A673 (cell line): ENCODE data around the gene BIRC7. TPM values are rescaled to one million over a fixed set of nuclear protein-coding genes. Genes with fewer than 3 reads are reported as not detected.

Experiments
- BruUV-seq: library from RNA; stranded (reverse); fragments of 400-500 nt; replicated peaks from 2 replicates; lab custom pipeline; 2021; lab: Mats Ljungman, UMichigan
- CTCF ChIA-PET: fragments of 300-600 bp; sonication (Branson Sonifier 250); formaldehyde crosslinking; loops from one replicate; lab custom pipeline; 2022; ENCODE audit warnings: antibody characterized with exemption; lab: Charles Lee
- POLR2A ChIA-PET: fragments of 300-600 bp; sonication (Branson Sonifier 250); formaldehyde crosslinking; loops from one replicate; lab custom pipeline; 2022; ENCODE audit warnings: antibody characterized with exemption; ENCODE audit not compliant: low non-redundant PET; lab: Charles Lee
- DNase-seq: peaks from one replicate; pipeline ENCODE4 v3.0.0-alpha.2; 2015; ENCODE audit warnings: low spot score
- H3K27ac ChIP-seq: fragments of 200-600 bp; sonication (generic); 2 replicates; pipeline ENCODE4 v1.5.1; 2016; ENCODE audit warnings: mixed run types, low read depth, mild to moderate bottlenecking, mixed read lengths, antibody characterized with exemption, low read length; ENCODE audit not compliant: poor library complexity, severe bottlenecking
- H3K27me3 ChIP-seq: fragments of 200-600 bp; sonication (generic); replicated peaks from 2 replicates; pipeline ENCODE4 v1.6.1; 2017; ENCODE audit warnings: mixed run types, low read depth, mild to moderate bottlenecking, mixed read lengths, antibody characterized with exemption, low read length; ENCODE audit not compliant: insufficient read depth, poor library complexity
- H3K36me3 ChIP-seq: fragments of 200-600 bp; sonication (generic); 2 replicates; pipeline ENCODE4 v1.6.1; 2016; ENCODE audit warnings: mixed run types, mild to moderate bottlenecking, mixed read lengths, antibody characterized with exemption, low read length; ENCODE audit not compliant: insufficient read depth, poor library complexity, severe bottlenecking
- H3K4me1 ChIP-seq: fragments of 200-600 bp; sonication (generic); 2 replicates; pipeline ENCODE4 v1.6.1; 2017; ENCODE audit warnings: mixed run types, mild to moderate bottlenecking, mixed read lengths, antibody characterized with exemption, low read length; ENCODE audit not compliant: insufficient read depth, poor library complexity, severe bottlenecking
- H3K4me3 ChIP-seq: fragments of 200-600 bp; sonication (generic); 2 replicates; pipeline ENCODE4 v1.5.1; 2016; ENCODE audit warnings: low read depth, mixed run types, mild to moderate bottlenecking, mixed read lengths, low read length; ENCODE audit not compliant: poor library complexity, severe bottlenecking
- H3K9me3 ChIP-seq: fragments of 200-600 bp; sonication (generic); 2 replicates; pipeline ENCODE4 v1.6.1; 2016; ENCODE audit warnings: mixed run types, low read depth, mild to moderate bottlenecking, mixed read lengths, antibody characterized with exemption, low read length; ENCODE audit not compliant: poor library complexity, severe bottlenecking
- CTCF ChIP-seq: fragments of 300-800, 200-600 bp; sonication (generic); conservative IDR thresholded peaks from 2 replicates; pipeline ENCODE4 v1.5.1; 2017; ENCODE audit warnings: low read depth, mild to moderate bottlenecking, antibody characterized with exemption, low read length, moderate library complexity, mixed read lengths
- EZH2 ChIP-seq: fragments of 200-600 bp; sonication (generic); IDR thresholded peaks from 2 replicates; pipeline ENCODE4 v1.6.1; 2017; ENCODE audit warnings: borderline replicate concordance, low read depth, mild to moderate bottlenecking, mixed read lengths, antibody characterized with exemption, low read length; ENCODE audit not compliant: poor library complexity, severe bottlenecking
- intact Hi-C: fragments of 100-400 bp; cut with micrococcal nuclease; formaldehyde crosslinking; loops from one replicate; pipeline ENCODE4 v1.10.0; 2022; ENCODE audit not compliant: unreplicated experiment
- total RNA-seq: library from RNA; stranded (reverse); gene quantifications from 2 replicates; pipeline ENCODE4 v1.2.3, GENCODE V29; 2021

The BIRC7 gene
- total RNA-seq, 1 experiment from 2014 or later = not detected

GRCh38 chr20:63264519-63264918 is 28.8 kb downstream of the BIRC7 start:
- Histone ChIP-seq H3K9me3 (no peaks in the 10 kb centered on the region), H3K27me3 (peaks cover 60% of the 10 kb centered on the region), H3K4me1 (no peaks in the 10 kb centered on the region), H3K4me3 (no peak overlapping the region), H3K27ac (no peak overlapping the region), H3K36me3 (no peaks in the 10 kb centered on the region)
- no TSS peak for BruUV-seq
- intact Hi-C loops = no loop called here
- POLR2A ChIA-PET = no interaction called here
- CTCF ChIA-PET = no interaction called here
- DNase-seq = no peak
- TF ChIP-seq CTCF = no peak
- TF ChIP-seq EZH2 = no peak

GRCh38 chr20:63265891-63266515 is 30.3 kb downstream of the BIRC7 start:
- Histone ChIP-seq H3K9me3 (no peaks in the 10 kb centered on the region), H3K27me3 (peaks cover 60% of the 10 kb centered on the region), H3K36me3 (no peaks in the 10 kb centered on the region), H3K27ac (no peak overlapping the region), H3K4me3 (no peak overlapping the region), H3K4me1 (no peaks in the 10 kb centered on the region)
- BruUV-seq = no TSS peak
- TF ChIP-seq CTCF (no peak), EZH2 (no peak)
- ChIA-PET CTCF (no interaction called here), POLR2A (no interaction called here)
- no peak for DNase-seq
- intact Hi-C loops = no loop called here

- Histone ChIP-seq H3K27ac (no peak overlapping the region), H3K9me3 (no peaks in the 10 kb centered on the region), H3K27me3 (peaks cover 49% of the 10 kb centered on the region), H3K4me1 (no peaks in the 10 kb centered on the region), H3K36me3 (no peaks in the 10 kb centered on the region), H3K4me3 (no peak overlapping the region)
- no peak for DNase-seq
- BruUV-seq = no TSS peak
- ChIA-PET POLR2A (no interaction called here), CTCF (interaction anchor here (0.6 kb wide), 1 partner anchor 80 kb away, joined by 3 read pairs; no protein-coding TSS in a partner anchor)
- TF ChIP-seq CTCF (no peak), EZH2 (no peak)
- intact Hi-C loops = no loop called here
Measured at GRCh38 chr20:63267691-63268090, 32.0 kb downstream of the BIRC7 start.
